GM12801 (cell line): Measurements from ENCODE around the gene ZNF770.

ENCODE experiments used
- TF ChIP-seq, protein P1 (sequence below): IDR thresholded peaks from one replicate; pipeline ENCODE4 v1.5.1; 2011; ENCODE audit warnings: control low read depth; ENCODE audit not compliant: insufficient read length; ENCODE audit errors: extremely low read depth

ZNF770 gene

DNA sequence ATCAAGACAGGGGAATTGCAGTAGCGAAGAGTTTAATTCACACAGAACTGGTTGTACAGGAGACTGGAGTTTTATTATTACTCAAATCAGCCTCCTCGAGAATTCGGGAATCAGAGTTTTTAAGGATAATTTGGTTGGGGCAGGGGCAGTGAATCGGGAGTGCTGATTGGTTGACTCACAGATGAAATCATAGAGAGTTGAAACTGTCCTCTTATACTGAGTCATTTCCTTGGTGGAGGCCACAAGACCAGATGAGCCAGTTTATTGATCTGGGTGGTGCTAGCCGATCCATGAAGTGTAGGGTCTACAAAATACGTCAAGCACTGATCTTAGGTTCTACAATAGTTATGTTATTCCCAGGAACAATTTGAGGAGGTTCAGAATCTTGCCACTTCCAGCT is 5.3 kb upstream of the ZNF770 start:
- TF ChIP-seq, protein P1, sequence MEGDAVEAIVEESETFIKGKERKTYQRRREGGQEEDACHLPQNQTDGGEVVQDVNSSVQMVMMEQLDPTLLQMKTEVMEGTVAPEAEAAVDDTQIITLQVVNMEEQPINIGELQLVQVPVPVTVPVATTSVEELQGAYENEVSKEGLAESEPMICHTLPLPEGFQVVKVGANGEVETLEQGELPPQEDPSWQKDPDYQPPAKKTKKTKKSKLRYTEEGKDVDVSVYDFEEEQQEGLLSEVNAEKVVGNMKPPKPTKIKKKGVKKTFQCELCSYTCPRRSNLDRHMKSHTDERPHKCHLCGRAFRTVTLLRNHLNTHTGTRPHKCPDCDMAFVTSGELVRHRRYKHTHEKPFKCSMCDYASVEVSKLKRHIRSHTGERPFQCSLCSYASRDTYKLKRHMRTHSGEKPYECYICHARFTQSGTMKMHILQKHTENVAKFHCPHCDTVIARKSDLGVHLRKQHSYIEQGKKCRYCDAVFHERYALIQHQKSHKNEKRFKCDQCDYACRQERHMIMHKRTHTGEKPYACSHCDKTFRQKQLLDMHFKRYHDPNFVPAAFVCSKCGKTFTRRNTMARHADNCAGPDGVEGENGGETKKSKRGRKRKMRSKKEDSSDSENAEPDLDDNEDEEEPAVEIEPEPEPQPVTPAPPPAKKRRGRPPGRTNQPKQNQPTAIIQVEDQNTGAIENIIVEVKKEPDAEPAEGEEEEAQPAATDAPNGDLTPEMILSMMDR, result no peak

DNA sequence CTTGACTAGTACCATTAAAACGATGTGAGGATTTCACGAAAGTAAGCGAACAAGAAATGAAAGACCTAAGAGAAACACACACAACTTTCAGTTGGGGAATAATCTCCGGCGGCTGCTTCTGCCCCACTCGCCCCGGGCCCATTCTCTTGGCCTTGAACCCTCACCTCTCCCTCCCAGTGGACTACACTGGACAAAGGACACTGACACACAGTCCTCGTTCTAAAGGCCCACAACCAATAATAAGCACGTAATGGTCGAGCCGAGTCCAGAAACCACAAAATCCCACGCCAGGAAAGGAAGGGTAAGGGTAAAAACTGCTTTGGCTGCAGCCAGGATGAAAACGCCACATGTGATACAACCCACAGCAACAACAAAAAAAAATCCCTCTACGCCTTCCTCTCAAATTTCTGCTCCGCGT is 469 bp downstream of the ZNF770 start:
- TF ChIP-seq, protein P1, result no peak

DNA sequence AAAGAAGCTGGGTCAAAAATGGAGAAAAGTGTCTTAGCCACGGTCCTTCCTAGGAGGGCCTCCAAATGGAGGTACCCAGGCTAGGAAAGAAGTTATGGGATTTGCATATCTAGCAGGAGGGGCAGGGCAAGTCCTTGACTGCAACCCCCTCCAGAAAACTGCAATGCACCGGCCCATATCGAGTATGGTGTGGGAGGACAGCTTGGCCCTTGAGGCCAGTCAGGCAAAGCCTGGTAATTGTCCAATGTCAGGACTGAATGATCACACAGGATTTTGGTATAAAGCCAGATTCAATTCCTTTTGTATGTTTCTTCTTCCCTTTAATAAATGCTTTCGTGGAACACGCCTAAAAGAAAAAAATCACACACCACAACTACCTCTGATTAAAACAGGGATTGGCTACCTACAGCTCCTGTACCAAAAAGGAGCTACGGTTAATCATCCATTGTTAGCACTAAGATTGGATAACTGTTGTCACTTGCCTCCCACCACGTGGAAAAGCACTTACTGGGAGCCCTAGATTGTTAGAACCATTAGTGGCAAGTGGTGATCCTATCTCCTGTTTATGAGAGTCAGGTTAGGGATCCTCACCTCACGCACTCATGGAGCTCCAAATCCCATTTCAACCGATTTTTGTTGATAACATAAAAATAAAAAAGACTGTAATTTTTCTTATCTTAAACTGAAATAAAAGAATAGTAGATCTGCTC is 1.2 kb downstream of the ZNF770 start:
- TF ChIP-seq, protein P1, result no peak

DNA sequence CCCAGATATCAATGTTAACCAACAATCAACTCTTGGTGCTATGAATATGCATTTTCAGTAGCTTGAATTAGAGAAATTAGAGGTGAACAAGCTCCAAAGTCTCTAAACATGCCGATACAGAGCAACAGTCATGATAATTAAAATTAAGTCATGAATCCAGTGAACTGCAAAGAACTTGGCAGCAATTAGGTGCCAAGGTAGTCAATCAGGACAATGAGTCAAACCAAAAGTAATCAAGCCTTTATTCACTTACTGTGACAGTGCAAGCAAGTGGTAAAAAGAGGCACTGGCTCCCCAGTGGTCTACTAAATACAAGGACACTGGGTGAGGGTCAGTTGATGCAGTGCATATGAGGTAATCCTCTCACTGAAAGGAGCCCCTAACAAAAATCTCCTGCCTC is 1.8 kb downstream of the ZNF770 start:
- TF ChIP-seq, protein P1, result no peak

DNA sequence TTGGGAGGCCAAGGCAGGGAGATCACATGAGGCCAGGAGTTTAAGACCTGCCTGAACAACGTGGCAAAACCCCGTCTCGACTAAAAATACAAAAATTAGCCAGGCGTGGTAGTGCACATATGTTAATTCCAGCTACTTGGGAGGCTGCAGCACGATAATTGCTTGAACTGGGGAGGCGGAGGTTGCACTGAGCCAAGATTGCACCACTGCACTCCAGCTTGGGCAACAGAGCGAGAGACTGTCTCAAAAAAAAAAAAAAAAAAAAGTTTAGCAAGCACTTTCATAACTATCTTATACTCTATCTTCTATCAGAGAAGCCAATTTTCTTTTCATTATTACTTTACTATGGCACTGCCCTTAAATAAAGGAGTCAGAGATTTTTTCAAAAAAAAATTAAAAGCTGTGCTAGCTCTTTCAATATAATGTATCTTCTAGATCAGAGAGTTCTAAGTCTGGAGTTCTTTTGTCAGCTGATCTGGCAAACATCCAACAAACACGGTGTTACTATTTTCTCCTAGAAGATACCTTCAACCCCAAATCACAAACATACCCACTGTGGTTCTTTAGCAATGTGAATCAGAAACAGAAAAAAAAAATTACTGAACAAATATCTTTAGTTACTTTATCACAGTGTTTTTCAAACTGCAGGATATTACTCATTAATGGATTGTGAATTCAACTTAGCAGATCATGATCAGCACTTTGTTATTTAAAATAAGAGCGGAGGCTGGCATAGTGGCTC is 3.0 kb downstream of the ZNF770 start:
- TF ChIP-seq, protein P1, result no peak

DNA sequence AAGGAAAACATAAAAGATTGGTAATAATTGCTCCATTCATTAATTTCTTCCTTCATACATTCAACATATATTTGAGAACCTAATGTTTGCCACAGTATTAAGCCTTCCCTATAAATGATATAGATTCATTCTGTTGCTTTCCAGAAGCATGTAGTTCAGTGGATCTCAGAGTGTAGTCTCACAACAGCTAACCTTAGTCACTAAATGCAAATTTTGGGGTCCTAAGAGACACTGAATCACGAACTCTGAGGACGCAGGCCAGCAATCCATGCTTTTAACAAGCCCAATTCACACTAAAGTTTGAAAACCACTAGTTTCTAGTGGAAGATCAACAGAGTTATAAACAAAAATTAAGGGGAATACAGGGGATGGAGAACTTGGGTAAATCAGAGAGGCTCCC is 11.3 kb downstream of the ZNF770 start:
- TF ChIP-seq, protein P1, result no peak

DNA sequence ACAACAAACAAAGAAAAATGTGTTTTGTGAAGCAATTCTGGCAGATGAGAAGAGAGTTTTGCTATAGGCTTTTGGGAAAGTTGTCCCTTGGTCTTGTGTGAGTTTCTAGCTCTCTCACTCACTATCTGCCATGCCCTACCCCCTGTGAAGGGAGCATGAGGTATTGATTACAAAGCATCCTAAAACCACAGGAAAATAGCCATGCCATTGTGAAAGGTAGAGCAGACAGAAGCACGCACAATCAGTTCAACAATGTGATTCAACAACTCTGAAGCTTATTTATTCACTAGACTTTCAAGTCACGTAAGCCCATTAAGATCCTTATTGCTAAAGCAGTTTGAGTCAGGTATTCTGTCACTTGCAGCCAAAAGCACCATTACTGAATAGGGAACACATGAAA is 12.0 kb downstream of the ZNF770 start:
- TF ChIP-seq, protein P1, result no peak
